Testis (tissue), 2 donors: ENCODE measurements around the gene FMR1NB.

Source experiments
- POLR2A ChIP-seq: fragments of 450-650 bp; IDR thresholded peaks from one replicate; pipeline ENCODE4 v1.6.1; 2017; ENCODE audit warnings: antibody characterized with exemption, mild to moderate bottlenecking, moderate library complexity
- TF ChIP-seq, protein P1 (sequence below), 3 experiments: fragments of 450-650 bp in 2 of 3; fragments of 200-600 bp in 1 of 3; sonication (generic) in 1 of 3; IDR thresholded peaks; one replicate each; pipeline ENCODE4 v1.5.1; 2016 to 2019; ENCODE audit warnings: antibody characterized with exemption in 3 of 3, mild to moderate bottlenecking in 2 of 3, moderate library complexity in 1 of 3

GRCh38 chrX:148067285-148067684 lies 86.1 kb downstream of the FMR1NB start:
- TF ChIP-seq, protein P1, sequence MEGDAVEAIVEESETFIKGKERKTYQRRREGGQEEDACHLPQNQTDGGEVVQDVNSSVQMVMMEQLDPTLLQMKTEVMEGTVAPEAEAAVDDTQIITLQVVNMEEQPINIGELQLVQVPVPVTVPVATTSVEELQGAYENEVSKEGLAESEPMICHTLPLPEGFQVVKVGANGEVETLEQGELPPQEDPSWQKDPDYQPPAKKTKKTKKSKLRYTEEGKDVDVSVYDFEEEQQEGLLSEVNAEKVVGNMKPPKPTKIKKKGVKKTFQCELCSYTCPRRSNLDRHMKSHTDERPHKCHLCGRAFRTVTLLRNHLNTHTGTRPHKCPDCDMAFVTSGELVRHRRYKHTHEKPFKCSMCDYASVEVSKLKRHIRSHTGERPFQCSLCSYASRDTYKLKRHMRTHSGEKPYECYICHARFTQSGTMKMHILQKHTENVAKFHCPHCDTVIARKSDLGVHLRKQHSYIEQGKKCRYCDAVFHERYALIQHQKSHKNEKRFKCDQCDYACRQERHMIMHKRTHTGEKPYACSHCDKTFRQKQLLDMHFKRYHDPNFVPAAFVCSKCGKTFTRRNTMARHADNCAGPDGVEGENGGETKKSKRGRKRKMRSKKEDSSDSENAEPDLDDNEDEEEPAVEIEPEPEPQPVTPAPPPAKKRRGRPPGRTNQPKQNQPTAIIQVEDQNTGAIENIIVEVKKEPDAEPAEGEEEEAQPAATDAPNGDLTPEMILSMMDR (IDR thresholded peaks at IDR 0.05) = no peak
- TF ChIP-seq POLR2A = no peak
